ENCODE data around the gene KCTD11. TPM values are rescaled to one million over a fixed set of nuclear protein-coding genes. Genes with fewer than 3 reads are reported as not detected.
A peak's percentile ranks its signal among the peaks of the same experiment; 100 is the strongest.

The KCTD11 gene
- total RNA-seq (1 to 10 TPM in 1 of 2 donors, under 1 TPM in 1; 0.89 to 2.0 TPM), polyA plus RNA-seq (1 to 10 TPM in 1 of 2 donors, under 1 TPM in 1; 0.39 to 3.5 TPM)

DNA sequence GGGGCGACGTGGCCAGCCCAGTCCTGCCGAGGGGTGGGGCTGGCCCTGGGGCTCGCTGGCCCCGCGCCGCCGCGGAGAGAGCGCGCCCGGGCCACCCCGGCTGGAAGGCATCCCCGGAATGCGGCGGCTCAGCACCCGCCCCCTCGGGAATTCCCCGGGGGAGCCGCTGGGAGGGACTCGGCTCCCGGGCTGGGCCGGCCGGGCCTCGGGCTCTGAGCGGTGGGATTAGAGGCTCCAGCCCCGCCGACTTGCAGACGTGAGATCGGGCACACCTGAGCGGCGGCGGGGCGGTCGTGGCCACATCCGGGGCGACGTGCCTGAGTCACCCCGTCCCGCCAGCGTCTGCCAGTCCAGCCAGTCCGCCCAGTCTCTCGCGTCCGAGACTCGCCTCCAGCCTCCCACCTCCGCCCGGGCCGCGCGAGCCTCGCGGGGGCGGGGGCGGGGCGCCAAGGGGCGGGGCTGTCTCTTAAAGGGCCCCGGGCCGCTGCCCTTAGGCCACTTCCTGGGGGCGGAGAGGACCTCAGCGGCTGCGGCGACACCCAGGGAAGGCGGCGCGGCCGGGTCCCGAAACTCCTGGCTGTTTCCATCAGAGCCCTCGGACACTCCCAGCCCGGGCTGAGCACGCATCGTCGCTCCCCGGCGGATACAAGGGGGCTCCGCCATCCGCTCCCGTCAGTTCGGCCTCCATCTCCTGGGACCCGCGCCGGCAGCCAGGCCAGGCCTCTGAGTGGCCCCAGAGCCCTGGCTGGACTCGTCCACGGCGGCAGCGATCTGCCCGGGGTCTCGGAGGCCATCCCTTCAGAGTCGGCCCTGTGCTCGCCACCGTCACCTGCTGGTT lies at the start of gene KCTD11:
TSS of gene KCTD11 (plus strand) at position 498 of the 838 bp plus-strand sequence.
- 2% methylated on average over 91 of the region's 91 CpGs for WGBS
- no peak for TF ChIP-seq CTCF (IDR thresholded peaks at IDR 0.05; ENCODE audit: low read depth, low read length, missing input control)
- TF ChIP-seq EGR1 (IDR thresholded peaks at IDR 0.05; ENCODE audit: low read depth in 2 of 2) = peak; percentile 50 to 93
- peak; percentile 33 for TF ChIP-seq YY1 (IDR thresholded peaks at IDR 0.05)
- H3K27me3 ChIP-seq (ENCODE audit: control insufficient read depth in 4 of 4, insufficient read depth in 4 of 4, low read length in 3 of 4) = no peaks in the 10 kb centered on the region
- DNase-seq (ENCODE audit: low spot score) = peak; percentile 91
- H3K36me3 ChIP-seq (ENCODE audit: control insufficient read depth in 4 of 4, insufficient read depth in 3 of 4, low read depth in 1 of 4, low read length in 3 of 4) = no peaks in the 10 kb centered on the region
- H3K9me3 ChIP-seq (ENCODE audit: control insufficient read depth in 4 of 4, low read length in 3 of 4) = no peaks in the 10 kb centered on the region
- peak within 1 kb of the TSS; percentile 73 to 80 (median 76) for H3K4me3 ChIP-seq (ENCODE audit: low read depth in 1 of 3, low read length in 3 of 3)
- H3K4me1 ChIP-seq (ENCODE audit: control insufficient read depth in 4 of 4, insufficient read depth in 4 of 4, low read length in 3 of 4) = peaks cover 5 to 32% (median 16%) of the 10 kb centered on the region in 4 donors
- peak within 1 kb of the TSS; percentile 99 for H3K27ac ChIP-seq (ENCODE audit: low read depth in 1 of 2, low read length in 2 of 2)
- H3K9ac ChIP-seq (ENCODE audit: low read depth in 1 of 2, low read length in 2 of 2) = peak within 1 kb of the TSS; percentile 45 to 94

DNA sequence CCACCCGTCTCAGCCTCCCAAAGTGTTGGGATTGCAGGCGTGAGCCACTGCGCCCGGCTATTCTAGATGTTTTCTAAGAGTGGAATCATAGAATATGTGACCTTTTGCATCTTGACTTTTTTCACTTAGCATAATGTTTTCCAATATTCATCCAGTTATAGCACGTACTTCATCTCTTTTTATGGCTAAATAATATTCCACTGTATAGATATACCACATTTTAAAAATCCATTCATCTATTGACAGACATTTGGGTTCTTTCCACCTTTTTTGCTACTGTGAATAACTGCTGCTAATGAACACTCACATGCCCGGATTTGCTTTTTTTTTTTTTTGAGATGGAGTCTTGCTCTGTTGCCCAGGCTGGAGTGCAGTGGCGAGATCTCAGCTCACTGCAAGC lies 47.8 kb upstream of the KCTD11 start:
- TF ChIP-seq, protein P1, sequence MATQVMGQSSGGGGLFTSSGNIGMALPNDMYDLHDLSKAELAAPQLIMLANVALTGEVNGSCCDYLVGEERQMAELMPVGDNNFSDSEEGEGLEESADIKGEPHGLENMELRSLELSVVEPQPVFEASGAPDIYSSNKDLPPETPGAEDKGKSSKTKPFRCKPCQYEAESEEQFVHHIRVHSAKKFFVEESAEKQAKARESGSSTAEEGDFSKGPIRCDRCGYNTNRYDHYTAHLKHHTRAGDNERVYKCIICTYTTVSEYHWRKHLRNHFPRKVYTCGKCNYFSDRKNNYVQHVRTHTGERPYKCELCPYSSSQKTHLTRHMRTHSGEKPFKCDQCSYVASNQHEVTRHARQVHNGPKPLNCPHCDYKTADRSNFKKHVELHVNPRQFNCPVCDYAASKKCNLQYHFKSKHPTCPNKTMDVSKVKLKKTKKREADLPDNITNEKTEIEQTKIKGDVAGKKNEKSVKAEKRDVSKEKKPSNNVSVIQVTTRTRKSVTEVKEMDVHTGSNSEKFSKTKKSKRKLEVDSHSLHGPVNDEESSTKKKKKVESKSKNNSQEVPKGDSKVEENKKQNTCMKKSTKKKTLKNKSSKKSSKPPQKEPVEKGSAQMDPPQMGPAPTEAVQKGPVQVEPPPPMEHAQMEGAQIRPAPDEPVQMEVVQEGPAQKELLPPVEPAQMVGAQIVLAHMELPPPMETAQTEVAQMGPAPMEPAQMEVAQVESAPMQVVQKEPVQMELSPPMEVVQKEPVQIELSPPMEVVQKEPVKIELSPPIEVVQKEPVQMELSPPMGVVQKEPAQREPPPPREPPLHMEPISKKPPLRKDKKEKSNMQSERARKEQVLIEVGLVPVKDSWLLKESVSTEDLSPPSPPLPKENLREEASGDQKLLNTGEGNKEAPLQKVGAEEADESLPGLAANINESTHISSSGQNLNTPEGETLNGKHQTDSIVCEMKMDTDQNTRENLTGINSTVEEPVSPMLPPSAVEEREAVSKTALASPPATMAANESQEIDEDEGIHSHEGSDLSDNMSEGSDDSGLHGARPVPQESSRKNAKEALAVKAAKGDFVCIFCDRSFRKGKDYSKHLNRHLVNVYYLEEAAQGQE (IDR thresholded peaks at IDR 0.05) = no peak
- no peak overlapping the region for H3K9ac ChIP-seq (ENCODE audit: low read depth in 1 of 2, low read length in 2 of 2)
- no peak overlapping the region for H3K27ac ChIP-seq (ENCODE audit: low read depth in 1 of 2, low read length in 2 of 2)
- H3K36me3 ChIP-seq (ENCODE audit: control insufficient read depth in 4 of 4, insufficient read depth in 3 of 4, low read depth in 1 of 4, low read length in 3 of 4) = no peaks in the 10 kb centered on the region
- H3K4me1 ChIP-seq (ENCODE audit: control insufficient read depth in 4 of 4, insufficient read depth in 4 of 4, low read length in 3 of 4) = peaks cover 2 to 14% (median 4%) of the 10 kb centered on the region in 4 donors
- no peak overlapping the region for H3K4me3 ChIP-seq (ENCODE audit: low read depth in 1 of 3, low read length in 3 of 3)
- 94% methylated on average over 7 of the region's 7 CpGs for WGBS
- DNase-seq (ENCODE audit: low spot score) = no peak
- no peaks in the 10 kb centered on the region for H3K9me3 ChIP-seq (ENCODE audit: control insufficient read depth in 4 of 4, low read length in 3 of 4)
- no peaks in the 10 kb centered on the region for H3K27me3 ChIP-seq (ENCODE audit: control insufficient read depth in 4 of 4, insufficient read depth in 4 of 4, low read length in 3 of 4)

- Histone ChIP-seq H3K4me1 (ENCODE audit: control insufficient read depth in 4 of 4, insufficient read depth in 4 of 4, low read length in 3 of 4) (peaks cover 7 to 28% (median 19%) of the 10 kb centered on the region in 4 donors), H3K27ac (ENCODE audit: low read depth in 1 of 2, low read length in 2 of 2) (peak within 1 kb of the TSS; percentile 96 to 99), H3K9me3 (ENCODE audit: control insufficient read depth in 4 of 4, low read length in 3 of 4) (no peaks in the 10 kb centered on the region), H3K36me3 (ENCODE audit: control insufficient read depth in 4 of 4, insufficient read depth in 3 of 4, low read depth in 1 of 4, low read length in 3 of 4) (peaks cover 12 to 24% (median 23%) of the 10 kb centered on the region in 4 donors), H3K27me3 (ENCODE audit: control insufficient read depth in 4 of 4, insufficient read depth in 4 of 4, low read length in 3 of 4) (no peaks in the 10 kb centered on the region), H3K4me3 (ENCODE audit: low read depth in 1 of 3, low read length in 3 of 3) (peak within 1 kb of the TSS; percentile 92 to 95 (median 93)), H3K9ac (ENCODE audit: low read depth in 1 of 2, low read length in 2 of 2) (peak within 1 kb of the TSS; percentile 85 to 96)
- WGBS = under 1% methylated on average over 64 of the region's 64 CpGs
- peak; percentile 100 for DNase-seq (ENCODE audit: low spot score)
- TF ChIP-seq RAD21 (IDR thresholded peaks at IDR 0.05) = peak; percentile 5 to 20
- peak in 1 of 2 donors; percentile 61 for TF ChIP-seq JUND (IDR thresholded peaks at IDR 0.05)
- TF ChIP-seq, protein P2, sequence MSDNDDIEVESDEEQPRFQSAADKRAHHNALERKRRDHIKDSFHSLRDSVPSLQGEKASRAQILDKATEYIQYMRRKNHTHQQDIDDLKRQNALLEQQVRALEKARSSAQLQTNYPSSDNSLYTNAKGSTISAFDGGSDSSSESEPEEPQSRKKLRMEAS (IDR thresholded peaks at IDR 0.05) = peak; percentile 93
- no peak for TF ChIP-seq FOXA2 (IDR thresholded peaks at IDR 0.05)
- no peak for TF ChIP-seq HNF4G (IDR thresholded peaks at IDR 0.05)
- no peak for TF ChIP-seq CTCF (IDR thresholded peaks at IDR 0.05; ENCODE audit: low read depth, low read length, missing input control)
- peak; percentile 28 to 40 for TF ChIP-seq HNF4A (conservative IDR thresholded peaks at IDR 0.05)
- peak; percentile 67 to 68 for TF ChIP-seq RXRA (IDR thresholded peaks at IDR 0.05)
- TF ChIP-seq FOXA1 (IDR thresholded peaks at IDR 0.05) = no peak
- no peak for TF ChIP-seq ATF3 (IDR thresholded peaks at IDR 0.05)
- TF ChIP-seq TAF1 (conservative IDR thresholded peaks at IDR 0.05) = peak; percentile 80
- peak; percentile 98 to 100 for TF ChIP-seq EGR1 (IDR thresholded peaks at IDR 0.05; ENCODE audit: low read depth in 2 of 2)
- TF ChIP-seq SP1 (IDR thresholded peaks at IDR 0.05) = peak; percentile 75
Observed at GRCh38 chr17:7306911-7307685, 44.9 kb upstream of the KCTD11 start, which contains the start of gene EIF5A. Gene EIF5A (plus strand): TSS chr17:7307628. CDS start chr17:7309636, 2,008 bp downstream.

All from liver (tissue), 9 donors.